Measurements from ENCODE around the gene ACTL7A. TPM values are rescaled to one million over a fixed set of nuclear protein-coding genes. Genes with fewer than 3 reads are reported as not detected.
A peak's percentile ranks its signal among the peaks of the same experiment; 100 is the strongest.

Gene ACTL7A
- total RNA-seq, 1 donor from 2014 or later: not detected

DNA sequence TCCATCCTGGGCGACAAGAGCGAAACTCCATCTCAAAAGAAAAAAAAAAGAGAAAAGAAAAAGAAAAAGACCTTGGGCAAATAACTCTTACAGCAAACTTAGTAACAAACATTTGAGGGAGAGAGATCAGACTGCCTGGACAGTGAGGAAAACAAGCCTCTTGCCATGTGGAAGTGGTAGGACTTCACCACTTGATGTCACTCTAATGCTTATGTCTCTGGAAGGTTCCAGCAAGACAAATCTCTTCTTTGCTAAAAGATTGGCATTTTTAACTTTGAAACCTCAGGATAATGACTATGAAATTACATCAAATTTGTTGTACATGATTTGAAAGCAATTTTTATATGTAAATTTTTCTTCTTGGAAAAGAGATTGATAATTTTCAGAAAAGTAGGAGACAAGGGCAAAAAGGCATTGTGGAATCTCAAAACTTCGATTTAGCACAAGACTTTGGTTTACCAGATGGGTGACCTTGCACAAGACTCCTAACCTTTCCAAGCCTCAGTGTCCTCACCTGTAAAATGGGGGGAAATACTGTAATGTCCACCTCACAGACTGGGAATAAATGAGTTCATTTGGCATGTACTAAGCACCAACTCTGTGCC is 11.7 kb upstream of the ACTL7A start:
- no peaks in the 10 kb centered on the region for H3K9me3 Mint-ChIP-seq (ENCODE audit: low read depth)
- no peaks in the 10 kb centered on the region for H3K36me3 Mint-ChIP-seq (ENCODE audit: low read depth)
- TF ChIP-seq, protein P1, sequence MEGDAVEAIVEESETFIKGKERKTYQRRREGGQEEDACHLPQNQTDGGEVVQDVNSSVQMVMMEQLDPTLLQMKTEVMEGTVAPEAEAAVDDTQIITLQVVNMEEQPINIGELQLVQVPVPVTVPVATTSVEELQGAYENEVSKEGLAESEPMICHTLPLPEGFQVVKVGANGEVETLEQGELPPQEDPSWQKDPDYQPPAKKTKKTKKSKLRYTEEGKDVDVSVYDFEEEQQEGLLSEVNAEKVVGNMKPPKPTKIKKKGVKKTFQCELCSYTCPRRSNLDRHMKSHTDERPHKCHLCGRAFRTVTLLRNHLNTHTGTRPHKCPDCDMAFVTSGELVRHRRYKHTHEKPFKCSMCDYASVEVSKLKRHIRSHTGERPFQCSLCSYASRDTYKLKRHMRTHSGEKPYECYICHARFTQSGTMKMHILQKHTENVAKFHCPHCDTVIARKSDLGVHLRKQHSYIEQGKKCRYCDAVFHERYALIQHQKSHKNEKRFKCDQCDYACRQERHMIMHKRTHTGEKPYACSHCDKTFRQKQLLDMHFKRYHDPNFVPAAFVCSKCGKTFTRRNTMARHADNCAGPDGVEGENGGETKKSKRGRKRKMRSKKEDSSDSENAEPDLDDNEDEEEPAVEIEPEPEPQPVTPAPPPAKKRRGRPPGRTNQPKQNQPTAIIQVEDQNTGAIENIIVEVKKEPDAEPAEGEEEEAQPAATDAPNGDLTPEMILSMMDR (IDR thresholded peaks at IDR 0.05): peak; percentile 76
- H3K27ac Mint-ChIP-seq (ENCODE audit: unreplicated experiment): no peak overlapping the region
- H3K4me3 Mint-ChIP-seq (ENCODE audit: unreplicated experiment): no peak overlapping the region
- peaks cover 3% of the 10 kb centered on the region for H3K4me1 Mint-ChIP-seq (ENCODE audit: low read depth)
- no peaks in the 10 kb centered on the region for H3K27me3 Mint-ChIP-seq (ENCODE audit: low read depth)
- no peak for DNase-seq (ENCODE audit: low spot score)

DNA sequence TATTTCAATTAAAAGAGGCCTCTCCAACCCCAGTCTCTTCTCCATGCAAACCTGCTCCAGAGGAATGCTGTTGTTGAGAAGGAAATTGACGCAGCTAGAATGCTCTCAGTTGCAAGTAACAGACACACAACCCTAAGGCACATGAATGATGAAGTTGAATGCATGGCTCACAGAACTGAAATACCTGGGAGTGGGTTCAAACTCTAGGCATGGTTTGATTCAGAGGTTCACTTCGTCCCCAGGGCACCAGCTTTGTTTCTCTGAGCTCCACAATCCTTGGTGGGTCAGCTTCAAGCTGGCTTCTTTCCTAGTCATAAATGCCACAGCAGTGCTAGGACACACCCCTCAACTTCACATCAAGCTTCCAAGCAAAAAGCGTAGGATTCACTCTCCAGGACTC is 10.9 kb upstream of the ACTL7A start:
- no peaks in the 10 kb centered on the region for H3K9me3 Mint-ChIP-seq (ENCODE audit: low read depth)
- TF ChIP-seq, protein P1 (IDR thresholded peaks at IDR 0.05): no peak
- DNase-seq (ENCODE audit: low spot score): no peak
- H3K36me3 Mint-ChIP-seq (ENCODE audit: low read depth): no peaks in the 10 kb centered on the region
- no peaks in the 10 kb centered on the region for H3K27me3 Mint-ChIP-seq (ENCODE audit: low read depth)
- H3K27ac Mint-ChIP-seq (ENCODE audit: unreplicated experiment): no peak overlapping the region
- no peak overlapping the region for H3K4me3 Mint-ChIP-seq (ENCODE audit: unreplicated experiment)
- peaks cover 3% of the 10 kb centered on the region for H3K4me1 Mint-ChIP-seq (ENCODE audit: low read depth)

DNA sequence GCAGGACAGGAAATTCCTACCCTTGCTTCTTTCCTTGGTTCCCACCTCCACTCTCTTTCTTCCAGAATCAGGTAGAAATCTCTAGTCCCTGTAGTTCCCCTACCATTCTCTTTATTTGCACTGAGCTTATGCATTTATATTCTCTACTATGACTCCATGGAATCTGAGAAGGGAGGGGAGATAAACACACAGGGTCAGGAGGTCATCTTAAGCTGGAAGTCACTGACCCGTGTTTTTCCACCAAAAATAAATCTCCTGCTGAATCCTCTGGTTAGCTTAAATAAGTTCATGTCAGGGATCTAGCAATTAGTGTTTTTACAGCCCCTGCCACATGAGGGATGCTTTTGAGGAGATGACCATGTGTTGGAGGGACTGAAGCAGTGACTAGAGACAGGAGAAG is 10.0 kb upstream of the ACTL7A start:
- Mint-ChIP-seq H3K4me1 (ENCODE audit: low read depth) (peaks cover 3% of the 10 kb centered on the region), H3K4me3 (ENCODE audit: unreplicated experiment) (no peak overlapping the region), H3K27ac (ENCODE audit: unreplicated experiment) (no peak overlapping the region), H3K36me3 (ENCODE audit: low read depth) (no peaks in the 10 kb centered on the region), H3K9me3 (ENCODE audit: low read depth) (no peaks in the 10 kb centered on the region), H3K27me3 (ENCODE audit: low read depth) (peaks cover 3% of the 10 kb centered on the region)
- DNase-seq (ENCODE audit: low spot score): no peak
- TF ChIP-seq, protein P1 (IDR thresholded peaks at IDR 0.05): no peak

DNA sequence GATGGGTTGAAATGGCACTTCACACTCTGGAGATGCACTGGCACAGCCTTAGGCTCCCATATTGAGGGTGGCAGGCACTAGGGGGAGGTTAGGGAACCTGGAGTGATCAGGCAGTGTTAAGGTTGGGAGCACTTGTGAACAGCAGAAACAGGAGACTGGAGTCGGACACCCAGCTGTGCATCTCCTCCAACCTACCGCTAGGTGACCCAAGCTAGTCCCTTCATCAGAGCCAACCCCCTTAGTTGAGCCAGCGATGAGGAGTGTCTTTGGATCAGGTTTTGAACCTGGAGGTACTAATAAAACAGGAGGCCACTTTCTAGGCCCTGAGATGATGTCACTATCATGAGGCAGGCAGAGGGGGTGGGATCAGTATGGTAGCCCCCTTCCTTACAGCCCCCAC is 8.0 kb upstream of the ACTL7A start:
- peaks cover 3% of the 10 kb centered on the region for H3K27me3 Mint-ChIP-seq (ENCODE audit: low read depth)
- H3K4me1 Mint-ChIP-seq (ENCODE audit: low read depth): peaks cover 3% of the 10 kb centered on the region
- no peaks in the 10 kb centered on the region for H3K9me3 Mint-ChIP-seq (ENCODE audit: low read depth)
- TF ChIP-seq, protein P1 (IDR thresholded peaks at IDR 0.05): no peak
- no peak overlapping the region for H3K4me3 Mint-ChIP-seq (ENCODE audit: unreplicated experiment)
- peaks cover 1% of the 10 kb centered on the region for H3K36me3 Mint-ChIP-seq (ENCODE audit: low read depth)
- DNase-seq (ENCODE audit: low spot score): no peak
- no peak overlapping the region for H3K27ac Mint-ChIP-seq (ENCODE audit: unreplicated experiment)

DNA sequence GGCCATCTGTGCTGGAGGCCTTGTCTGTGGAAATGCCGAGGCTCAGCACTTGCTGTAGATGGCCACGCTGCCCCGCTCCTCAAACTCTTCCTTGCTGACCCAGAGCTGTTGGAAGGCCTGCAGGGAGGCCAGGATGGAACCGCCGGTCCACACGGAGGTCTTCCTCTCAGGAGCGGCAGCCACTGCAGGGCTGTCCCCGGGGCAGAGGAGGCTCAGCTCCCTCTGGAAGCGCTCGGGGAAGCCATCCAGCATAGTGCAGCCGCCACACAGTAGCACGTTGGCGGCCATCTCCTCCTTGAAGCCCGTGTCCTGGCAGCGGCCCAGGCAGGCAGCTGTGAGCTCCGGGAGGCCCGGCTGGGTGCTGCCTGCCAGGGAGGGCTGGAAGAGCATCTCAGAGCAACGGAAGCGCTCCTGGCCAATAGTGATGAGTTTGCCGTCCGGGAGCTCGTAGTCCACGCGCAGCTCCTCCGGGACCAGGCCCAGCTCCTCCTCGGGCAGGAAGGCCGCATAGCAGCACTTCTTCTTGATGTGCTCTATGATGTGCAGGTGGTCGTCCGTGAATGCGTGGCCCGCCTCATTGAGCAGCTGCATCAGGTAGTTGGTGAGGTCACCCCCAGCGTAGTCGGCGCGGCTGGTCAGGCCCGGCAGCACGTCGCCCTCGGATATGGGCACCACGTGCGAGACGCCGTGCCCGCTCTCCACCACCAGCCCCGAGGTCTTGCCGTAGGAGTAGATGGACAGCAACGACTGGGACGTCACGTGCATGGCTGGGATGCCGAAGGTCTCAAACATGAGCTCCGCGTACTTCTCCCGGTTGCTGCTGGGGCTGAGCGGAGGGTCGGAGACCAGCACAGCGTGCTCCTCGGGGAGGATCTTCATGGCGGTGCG is 7.2 kb upstream of the ACTL7A start:
- Mint-ChIP-seq H3K27me3 (ENCODE audit: low read depth) (peaks cover 3% of the 10 kb centered on the region), H3K4me1 (ENCODE audit: low read depth) (peaks cover 3% of the 10 kb centered on the region), H3K27ac (ENCODE audit: unreplicated experiment) (no peak overlapping the region), H3K36me3 (ENCODE audit: low read depth) (peaks cover 1% of the 10 kb centered on the region), H3K4me3 (ENCODE audit: unreplicated experiment) (no peak overlapping the region), H3K9me3 (ENCODE audit: low read depth) (no peaks in the 10 kb centered on the region)
- peak; percentile 94 for DNase-seq (ENCODE audit: low spot score)
- TF ChIP-seq, protein P1 (IDR thresholded peaks at IDR 0.05): no peak
